ENCODE results near the gene MGAT5.

The MGAT5 gene

DNA sequence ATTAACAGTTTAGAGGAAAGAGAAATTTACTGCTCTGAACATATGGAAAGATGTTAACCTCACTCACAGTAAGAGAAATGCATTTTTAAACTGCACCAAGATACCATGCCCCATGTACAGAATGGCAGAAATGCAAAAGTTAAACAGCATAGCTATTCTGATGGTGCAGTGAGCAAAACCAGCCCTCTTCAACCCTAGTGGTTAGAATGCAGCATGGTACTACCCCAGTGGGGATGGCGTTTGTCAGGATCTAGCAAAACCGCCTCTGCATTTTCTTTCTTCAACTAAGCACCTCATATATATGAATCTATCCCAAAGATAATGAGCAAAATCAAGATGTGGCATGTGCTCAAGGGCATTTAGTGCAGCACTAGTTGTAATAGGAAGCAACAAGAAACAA lies 98.0 kb downstream of the MGAT5 start:
- Histone ChIP-seq H3K36me3 (ENCODE audit: control insufficient read depth in 2 of 2, insufficient read depth in 2 of 2, low read length in 2 of 2) (no peaks in the 10 kb centered on the region), H3K27ac (ENCODE audit: low read length) (no peak overlapping the region), H3K9ac (ENCODE audit: low read length in 2 of 2) (no peak overlapping the region), H3K27me3 (ENCODE audit: control insufficient read depth in 1 of 2, insufficient read depth in 2 of 2, low read length in 2 of 2) (no peaks in the 10 kb centered on the region), H3K4me1 (ENCODE audit: control insufficient read depth, insufficient read depth, low read length) (peaks cover 2% of the 10 kb centered on the region), H3K9me3 (ENCODE audit: control insufficient read depth in 2 of 2, low read length in 2 of 2) (no peaks in the 10 kb centered on the region), H3K4me3 (ENCODE audit: low read length in 2 of 2) (no peak overlapping the region)

DNA sequence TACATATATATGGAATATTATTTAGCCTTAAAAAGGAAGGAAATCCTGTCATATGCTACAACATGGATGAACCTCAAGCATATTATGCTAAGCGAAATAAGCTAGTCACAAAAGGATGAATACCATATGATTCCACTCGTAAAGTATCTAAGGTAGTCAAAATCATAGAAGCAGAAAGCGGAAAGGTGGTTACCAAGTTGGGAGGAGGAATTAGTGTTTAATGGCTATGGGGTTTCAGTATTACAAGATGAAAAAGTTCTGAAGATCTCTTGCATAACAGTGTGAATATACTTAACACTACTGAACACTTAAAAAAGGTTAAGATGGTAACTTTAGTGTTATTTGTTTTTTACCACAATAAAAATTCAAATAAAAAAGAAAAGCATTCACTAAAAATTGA lies 99.0 kb downstream of the MGAT5 start:
- Histone ChIP-seq H3K9me3 (ENCODE audit: control insufficient read depth in 2 of 2, low read length in 2 of 2) (no peaks in the 10 kb centered on the region), H3K27ac (ENCODE audit: low read length) (no peak overlapping the region), H3K4me3 (ENCODE audit: low read length in 2 of 2) (no peak overlapping the region), H3K9ac (ENCODE audit: low read length in 2 of 2) (no peak overlapping the region), H3K36me3 (ENCODE audit: control insufficient read depth in 2 of 2, insufficient read depth in 2 of 2, low read length in 2 of 2) (no peaks in the 10 kb centered on the region), H3K27me3 (ENCODE audit: control insufficient read depth in 1 of 2, insufficient read depth in 2 of 2, low read length in 2 of 2) (no peaks in the 10 kb centered on the region), H3K4me1 (ENCODE audit: control insufficient read depth, insufficient read depth, low read length) (peaks cover 2% of the 10 kb centered on the region)

DNA sequence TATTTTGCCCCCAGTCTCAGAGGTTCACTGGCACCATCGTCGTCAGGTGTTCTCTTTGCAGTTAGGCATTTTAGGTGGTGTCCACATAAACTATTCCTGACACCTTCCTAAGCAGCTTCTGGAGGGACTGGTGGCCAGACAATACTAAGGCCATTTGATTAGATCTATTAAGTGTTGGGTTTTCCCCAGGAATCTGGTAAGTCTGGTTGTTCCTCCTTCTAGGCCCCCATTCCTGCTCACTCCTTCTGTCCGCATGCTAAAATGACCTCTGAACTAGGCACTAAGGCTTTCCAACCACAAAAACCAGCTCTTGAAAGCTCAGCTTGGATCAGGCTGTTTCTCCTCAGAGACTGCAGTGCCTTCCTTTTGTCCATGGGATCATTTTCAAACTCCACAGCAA lies 100.7 kb downstream of the MGAT5 start:
- Histone ChIP-seq H3K36me3 (ENCODE audit: control insufficient read depth in 2 of 2, insufficient read depth in 2 of 2, low read length in 2 of 2) (no peaks in the 10 kb centered on the region), H3K9ac (ENCODE audit: low read length in 2 of 2) (no peak overlapping the region), H3K4me1 (ENCODE audit: control insufficient read depth, insufficient read depth, low read length) (peaks cover under 1% of the 10 kb centered on the region), H3K27me3 (ENCODE audit: control insufficient read depth in 1 of 2, insufficient read depth in 2 of 2, low read length in 2 of 2) (no peaks in the 10 kb centered on the region), H3K9me3 (ENCODE audit: control insufficient read depth in 2 of 2, low read length in 2 of 2) (no peaks in the 10 kb centered on the region), H3K27ac (ENCODE audit: low read length) (no peak overlapping the region), H3K4me3 (ENCODE audit: low read length in 2 of 2) (no peak overlapping the region)

DNA sequence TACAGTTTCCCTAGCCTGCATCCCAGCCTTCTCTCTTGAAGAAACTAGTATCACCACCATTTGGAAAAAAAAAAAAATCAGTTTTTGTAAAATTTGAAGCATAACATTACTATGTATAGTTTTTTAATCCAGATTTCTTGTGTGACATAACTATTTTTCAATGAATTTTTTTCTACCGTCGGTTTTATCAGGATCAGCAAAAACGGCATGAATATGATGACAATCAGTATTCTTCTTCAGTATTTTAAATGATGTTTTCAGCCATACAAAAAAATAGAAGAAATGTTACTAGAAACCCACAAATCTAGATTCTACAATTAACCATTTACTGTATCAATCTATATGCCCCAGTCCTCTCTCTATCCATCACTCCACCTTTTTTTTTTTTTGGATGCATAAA lies 103.9 kb downstream of the MGAT5 start:
- H3K27me3 ChIP-seq (ENCODE audit: control insufficient read depth in 1 of 2, insufficient read depth in 2 of 2, low read length in 2 of 2), result no peaks in the 10 kb centered on the region
- H3K4me3 ChIP-seq (ENCODE audit: low read length in 2 of 2), result no peak overlapping the region
- H3K9ac ChIP-seq (ENCODE audit: low read length in 2 of 2), result no peak overlapping the region
- no peak overlapping the region for H3K27ac ChIP-seq (ENCODE audit: low read length)
- H3K9me3 ChIP-seq (ENCODE audit: control insufficient read depth in 2 of 2, low read length in 2 of 2), result no peaks in the 10 kb centered on the region
- H3K36me3 ChIP-seq (ENCODE audit: control insufficient read depth in 2 of 2, insufficient read depth in 2 of 2, low read length in 2 of 2), result no peaks in the 10 kb centered on the region
- peaks cover 9% of the 10 kb centered on the region for H3K4me1 ChIP-seq (ENCODE audit: control insufficient read depth, insufficient read depth, low read length)

DNA sequence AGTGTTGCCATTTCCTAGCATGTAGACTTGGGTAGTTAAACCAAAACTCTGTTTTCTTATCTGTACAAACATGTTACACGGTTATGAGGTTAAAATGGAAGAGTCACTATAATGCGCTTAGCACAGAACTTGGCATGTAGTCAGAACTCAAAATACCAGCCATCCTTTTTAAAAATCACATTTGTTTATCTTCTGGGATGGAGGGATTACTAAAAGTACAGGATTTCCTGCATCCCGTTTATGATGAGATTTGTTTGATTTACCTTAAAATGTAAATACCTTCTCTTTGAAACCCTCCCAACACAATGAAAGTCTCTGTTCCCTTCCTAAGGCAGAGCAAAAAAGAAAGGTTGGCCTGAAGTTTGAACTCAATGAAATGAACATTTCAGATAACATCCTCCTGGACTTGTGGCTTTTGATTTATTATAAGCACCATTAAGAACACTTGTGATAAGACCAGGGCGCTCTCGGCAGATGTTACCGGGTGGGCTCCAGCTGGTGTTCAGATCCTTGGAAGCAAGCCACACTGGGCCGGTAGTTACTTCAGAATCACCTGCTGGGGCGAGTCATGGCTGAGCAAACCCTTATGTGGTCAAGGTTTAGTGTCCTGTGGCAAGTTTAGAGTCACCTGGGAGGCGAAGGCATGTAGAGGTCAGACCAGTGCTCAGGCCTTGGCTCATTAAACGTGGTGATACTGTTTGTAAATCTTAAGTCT lies 105.7 kb downstream of the MGAT5 start:
- Histone ChIP-seq H3K36me3 (ENCODE audit: control insufficient read depth in 2 of 2, insufficient read depth in 2 of 2, low read length in 2 of 2) (no peaks in the 10 kb centered on the region), H3K4me3 (ENCODE audit: low read length in 2 of 2) (no peak overlapping the region), H3K4me1 (ENCODE audit: control insufficient read depth, insufficient read depth, low read length) (peaks cover 9% of the 10 kb centered on the region), H3K9ac (ENCODE audit: low read length in 2 of 2) (no peak overlapping the region), H3K27ac (ENCODE audit: low read length) (no peak overlapping the region), H3K27me3 (ENCODE audit: control insufficient read depth in 1 of 2, insufficient read depth in 2 of 2, low read length in 2 of 2) (no peaks in the 10 kb centered on the region), H3K9me3 (ENCODE audit: control insufficient read depth in 2 of 2, low read length in 2 of 2) (no peaks in the 10 kb centered on the region)

DNA sequence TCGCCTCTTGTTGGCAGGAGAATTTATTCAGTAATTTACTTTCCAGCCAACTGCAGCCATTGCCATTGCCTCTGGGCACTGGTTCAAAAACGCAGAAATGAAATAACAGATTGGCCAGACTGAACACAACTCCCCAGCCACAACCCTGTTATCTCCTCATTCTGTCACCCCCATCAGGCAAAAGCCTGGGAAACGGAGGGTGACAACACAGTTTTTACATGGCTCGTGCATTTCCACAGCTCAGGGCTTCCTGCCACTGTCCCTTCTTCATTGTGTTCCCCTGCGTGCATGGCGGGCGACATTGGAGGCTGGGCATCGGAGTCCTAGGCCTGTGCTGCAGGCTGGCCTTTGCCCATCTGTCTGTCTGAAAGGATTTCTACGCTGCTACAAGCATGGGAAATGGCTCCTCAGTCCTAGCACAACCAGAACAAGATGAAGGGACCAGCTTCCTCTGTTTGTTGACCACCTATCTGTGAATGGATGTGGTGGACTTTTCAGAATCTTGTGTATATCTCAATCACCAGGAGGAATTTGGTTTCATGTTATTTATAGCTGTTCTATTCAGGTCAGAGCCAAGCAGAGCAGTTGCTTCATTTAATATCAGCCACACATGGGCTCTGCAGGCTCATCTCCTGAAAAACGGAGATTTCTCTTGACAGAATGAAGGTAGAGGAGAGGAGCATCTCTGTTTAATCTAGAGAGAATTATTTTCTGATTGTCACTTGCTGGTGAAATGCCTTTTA lies 107.0 kb downstream of the MGAT5 start:
- H3K36me3 ChIP-seq (ENCODE audit: control insufficient read depth in 2 of 2, insufficient read depth in 2 of 2, low read length in 2 of 2), result no peaks in the 10 kb centered on the region
- no peaks in the 10 kb centered on the region for H3K27me3 ChIP-seq (ENCODE audit: control insufficient read depth in 1 of 2, insufficient read depth in 2 of 2, low read length in 2 of 2)
- H3K4me1 ChIP-seq (ENCODE audit: control insufficient read depth, insufficient read depth, low read length), result peaks cover 9% of the 10 kb centered on the region
- peak overlapping the region in 1 of 2 donors; percentile 30 for H3K9ac ChIP-seq (ENCODE audit: low read length in 2 of 2)
- H3K9me3 ChIP-seq (ENCODE audit: control insufficient read depth in 2 of 2, low read length in 2 of 2), result no peaks in the 10 kb centered on the region
- H3K27ac ChIP-seq (ENCODE audit: low read length), result peak overlapping the region; percentile 8
- peak overlapping the region; percentile 47 to 58 for H3K4me3 ChIP-seq (ENCODE audit: low read length in 2 of 2)

DNA sequence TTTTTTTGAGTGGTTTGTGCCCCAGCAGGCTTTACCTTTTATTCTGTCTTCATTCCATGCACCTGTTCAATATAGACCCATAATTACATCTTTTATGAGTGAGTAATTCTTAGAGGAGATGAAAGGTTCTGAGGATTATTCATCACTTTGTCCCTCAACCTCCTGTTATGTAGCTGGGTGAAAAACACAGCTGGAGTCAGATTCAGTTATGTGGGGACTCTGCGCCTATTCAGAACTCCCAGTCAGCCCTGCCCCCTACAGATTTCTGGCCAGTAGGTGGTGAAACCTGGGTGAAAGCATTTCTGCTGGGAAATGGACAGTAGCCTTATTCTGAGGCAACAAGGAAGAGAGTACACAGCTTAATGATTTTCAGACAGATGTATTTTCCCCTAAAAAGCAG lies 107.8 kb downstream of the MGAT5 start:
- no peak overlapping the region for H3K9ac ChIP-seq (ENCODE audit: low read length in 2 of 2)
- H3K4me1 ChIP-seq (ENCODE audit: control insufficient read depth, insufficient read depth, low read length), result peaks cover 11% of the 10 kb centered on the region
- no peaks in the 10 kb centered on the region for H3K9me3 ChIP-seq (ENCODE audit: control insufficient read depth in 2 of 2, low read length in 2 of 2)
- H3K36me3 ChIP-seq (ENCODE audit: control insufficient read depth in 2 of 2, insufficient read depth in 2 of 2, low read length in 2 of 2), result no peaks in the 10 kb centered on the region
- no peaks in the 10 kb centered on the region for H3K27me3 ChIP-seq (ENCODE audit: control insufficient read depth in 1 of 2, insufficient read depth in 2 of 2, low read length in 2 of 2)
- H3K27ac ChIP-seq (ENCODE audit: low read length), result no peak overlapping the region
- H3K4me3 ChIP-seq (ENCODE audit: low read length in 2 of 2), result no peak overlapping the region

DNA sequence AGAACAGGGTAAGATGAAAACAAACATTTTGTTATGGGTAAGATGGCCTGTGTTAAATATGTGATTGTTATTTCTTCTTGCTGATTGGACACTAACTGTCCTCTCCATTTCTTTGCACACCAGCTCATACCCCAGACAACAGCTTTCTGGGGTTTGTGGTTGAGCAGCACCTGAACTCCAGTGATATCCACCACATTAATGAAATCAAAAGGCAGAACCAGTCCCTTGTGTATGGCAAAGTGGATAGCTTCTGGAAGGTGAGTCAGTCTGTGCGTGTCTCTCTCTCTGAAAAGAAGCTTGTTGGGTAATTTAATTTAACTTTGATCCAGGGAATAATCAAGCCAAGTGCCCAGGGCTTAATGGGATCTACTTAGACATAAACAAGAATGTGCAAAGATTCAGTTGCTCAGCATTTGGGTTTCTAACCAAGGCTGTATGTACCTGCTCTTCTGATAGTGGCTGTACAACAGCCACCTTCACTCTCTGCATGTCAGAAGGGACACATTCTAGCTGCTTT lies 108.3 kb downstream of the MGAT5 start:
- Histone ChIP-seq H3K9me3 (ENCODE audit: control insufficient read depth in 2 of 2, low read length in 2 of 2) (no peaks in the 10 kb centered on the region), H3K27me3 (ENCODE audit: control insufficient read depth in 1 of 2, insufficient read depth in 2 of 2, low read length in 2 of 2) (no peaks in the 10 kb centered on the region), H3K9ac (ENCODE audit: low read length in 2 of 2) (no peak overlapping the region), H3K4me1 (ENCODE audit: control insufficient read depth, insufficient read depth, low read length) (peaks cover 16% of the 10 kb centered on the region), H3K4me3 (ENCODE audit: low read length in 2 of 2) (no peak overlapping the region), H3K27ac (ENCODE audit: low read length) (no peak overlapping the region), H3K36me3 (ENCODE audit: control insufficient read depth in 2 of 2, insufficient read depth in 2 of 2, low read length in 2 of 2) (no peaks in the 10 kb centered on the region)

DNA sequence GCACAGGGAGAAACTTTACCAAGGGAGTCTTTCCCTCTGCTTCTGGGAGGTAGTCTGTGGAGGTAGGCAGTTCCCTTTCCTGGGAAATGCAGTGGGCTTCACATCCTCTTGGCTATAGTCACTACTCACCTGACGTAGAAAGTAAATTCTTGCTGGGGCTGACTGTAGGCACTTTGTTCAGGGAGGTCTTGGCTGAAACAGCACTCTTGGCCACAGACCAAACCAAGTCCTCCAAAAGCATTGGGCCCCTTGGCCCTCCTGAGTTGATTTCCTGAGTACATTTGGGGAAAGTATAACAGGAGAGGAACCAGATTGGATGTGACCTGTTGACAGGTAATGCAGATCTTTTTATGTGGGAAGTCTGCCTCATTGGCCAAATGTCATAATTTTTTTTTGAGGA lies 108.9 kb downstream of the MGAT5 start:
- H3K27me3 ChIP-seq (ENCODE audit: control insufficient read depth in 1 of 2, insufficient read depth in 2 of 2, low read length in 2 of 2), result no peaks in the 10 kb centered on the region
- H3K9me3 ChIP-seq (ENCODE audit: control insufficient read depth in 2 of 2, low read length in 2 of 2), result no peaks in the 10 kb centered on the region
- peaks cover 20% of the 10 kb centered on the region for H3K4me1 ChIP-seq (ENCODE audit: control insufficient read depth, insufficient read depth, low read length)
- no peak overlapping the region for H3K27ac ChIP-seq (ENCODE audit: low read length)
- no peaks in the 10 kb centered on the region for H3K36me3 ChIP-seq (ENCODE audit: control insufficient read depth in 2 of 2, insufficient read depth in 2 of 2, low read length in 2 of 2)
- H3K9ac ChIP-seq (ENCODE audit: low read length in 2 of 2), result no peak overlapping the region
- H3K4me3 ChIP-seq (ENCODE audit: low read length in 2 of 2), result no peak overlapping the region

DNA sequence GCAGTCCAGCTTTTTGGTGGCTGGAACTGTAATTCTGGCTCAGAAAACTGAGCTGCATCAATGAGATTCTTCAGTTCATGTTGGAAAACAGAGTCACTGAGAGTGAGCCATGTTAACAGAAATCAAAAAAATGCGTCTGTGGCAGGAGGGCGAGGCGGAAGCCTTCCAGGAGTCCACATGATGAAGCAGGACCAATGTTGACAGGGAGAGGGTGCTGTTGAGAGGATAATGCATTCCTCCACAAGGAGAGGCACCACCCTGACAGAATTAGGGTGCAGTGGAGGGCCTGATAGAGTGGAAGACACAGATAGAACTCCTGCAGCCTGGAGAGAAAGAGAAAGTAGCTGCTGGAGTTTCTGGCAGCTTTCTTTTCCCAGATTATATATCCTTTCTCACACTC lies 111.5 kb downstream of the MGAT5 start:
- H3K27me3 ChIP-seq (ENCODE audit: control insufficient read depth in 1 of 2, insufficient read depth in 2 of 2, low read length in 2 of 2), result no peaks in the 10 kb centered on the region
- no peak overlapping the region for H3K9ac ChIP-seq (ENCODE audit: low read length in 2 of 2)
- no peaks in the 10 kb centered on the region for H3K36me3 ChIP-seq (ENCODE audit: control insufficient read depth in 2 of 2, insufficient read depth in 2 of 2, low read length in 2 of 2)
- no peaks in the 10 kb centered on the region for H3K9me3 ChIP-seq (ENCODE audit: control insufficient read depth in 2 of 2, low read length in 2 of 2)
- H3K27ac ChIP-seq (ENCODE audit: low read length), result no peak overlapping the region
- H3K4me1 ChIP-seq (ENCODE audit: control insufficient read depth, insufficient read depth, low read length), result peaks cover 20% of the 10 kb centered on the region
- H3K4me3 ChIP-seq (ENCODE audit: low read length in 2 of 2), result no peak overlapping the region

DNA sequence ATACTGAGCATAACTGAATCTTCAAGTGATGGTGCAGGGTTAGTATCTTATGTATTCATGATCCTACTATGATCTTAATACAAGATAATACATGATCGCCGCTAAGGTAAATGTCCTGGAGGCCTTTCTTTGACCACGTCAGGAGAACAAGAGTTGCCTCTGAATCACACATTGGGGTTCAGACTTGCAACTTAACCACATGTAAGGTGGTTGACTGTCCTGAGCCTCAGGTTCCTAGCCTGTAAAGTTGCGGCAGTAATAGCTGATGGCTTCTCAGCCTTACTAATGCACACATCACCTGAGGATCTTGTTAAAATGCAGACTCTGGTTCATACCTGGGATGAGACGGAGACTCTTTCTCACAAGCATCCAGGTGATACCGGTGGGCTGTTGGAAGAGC lies 112.5 kb downstream of the MGAT5 start:
- Histone ChIP-seq H3K36me3 (ENCODE audit: control insufficient read depth in 2 of 2, insufficient read depth in 2 of 2, low read length in 2 of 2) (no peaks in the 10 kb centered on the region), H3K4me3 (ENCODE audit: low read length in 2 of 2) (no peak overlapping the region), H3K27me3 (ENCODE audit: control insufficient read depth in 1 of 2, insufficient read depth in 2 of 2, low read length in 2 of 2) (no peaks in the 10 kb centered on the region), H3K4me1 (ENCODE audit: control insufficient read depth, insufficient read depth, low read length) (peaks cover 16% of the 10 kb centered on the region), H3K9ac (ENCODE audit: low read length in 2 of 2) (no peak overlapping the region), H3K27ac (ENCODE audit: low read length) (no peak overlapping the region), H3K9me3 (ENCODE audit: control insufficient read depth in 2 of 2, low read length in 2 of 2) (no peaks in the 10 kb centered on the region)
